NAMALWA (cell line): ENCODE results near the gene FAM227B.
"Not testable (repeated sequence)": the region's sequence is repeated elsewhere in the genome, so short reads cannot be mapped to it uniquely, and the experiment has no call there.

ENCODE experiments used
- DNase-seq: peaks from one replicate; pipeline ENCODE4 v3.0.0-alpha.2; 2015; ENCODE audit warnings: low spot score

The FAM227B gene

GRCh38 chr15:49492830-49493229 lies 127.8 kb downstream of the FAM227B start:
- DNase-seq = no peak

- no peak for DNase-seq
These were observed 128.5 kb downstream of the FAM227B start for GRCh38 chr15:49492151-49492550.

GRCh38 chr15:49490966-49491365 lies 129.7 kb downstream of the FAM227B start:
- DNase-seq = no peak

DNA sequence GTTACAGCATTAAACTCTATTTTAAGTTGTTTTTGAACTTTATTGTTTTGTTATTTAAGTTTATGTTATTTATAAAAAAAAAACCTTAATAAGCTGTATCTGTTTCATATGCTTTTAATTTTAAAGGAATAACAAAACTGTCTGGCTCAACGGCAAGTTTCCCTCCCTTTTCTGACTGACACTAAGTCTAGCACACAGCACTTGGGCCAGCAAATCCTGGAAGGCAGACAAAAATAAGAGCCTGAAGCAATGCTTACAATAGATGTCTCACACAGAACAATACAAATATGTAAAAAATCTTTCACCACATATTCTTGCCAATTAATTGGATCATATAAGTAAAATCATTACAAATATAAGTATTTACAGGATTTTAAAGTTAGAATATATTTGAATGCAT lies 135.2 kb downstream of the FAM227B start:
- DNase-seq = not testable (repeated sequence)

GRCh38 chr15:49478982-49479381 lies 141.6 kb downstream of the FAM227B start:
- DNase-seq = not testable (repeated sequence)

DNA sequence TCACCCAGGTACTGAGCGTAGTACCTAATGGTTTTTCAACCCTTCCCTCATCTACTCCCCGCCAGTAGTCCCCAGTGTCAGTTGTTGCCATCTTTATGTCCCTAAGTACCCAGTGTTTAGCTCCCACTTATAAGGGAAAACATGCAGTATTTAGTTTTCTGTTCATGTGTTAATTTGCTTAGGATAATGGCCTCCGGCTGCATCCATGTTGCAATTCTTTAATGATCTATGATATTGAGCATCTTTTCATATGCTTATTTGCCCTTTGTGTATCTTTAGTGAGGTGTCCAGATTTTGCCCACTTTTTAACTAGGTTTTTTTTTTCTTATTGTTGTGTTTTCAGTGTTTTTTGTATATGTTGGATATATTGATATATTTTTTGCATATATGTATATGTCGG lies 142.6 kb downstream of the FAM227B start:
- DNase-seq = not testable (repeated sequence)

GRCh38 chr15:49473031-49473430 lies 147.6 kb downstream of the FAM227B start:
- DNase-seq = no peak

GRCh38 chr15:49472338-49472737 lies 148.3 kb downstream of the FAM227B start:
- no peak for DNase-seq

DNA sequence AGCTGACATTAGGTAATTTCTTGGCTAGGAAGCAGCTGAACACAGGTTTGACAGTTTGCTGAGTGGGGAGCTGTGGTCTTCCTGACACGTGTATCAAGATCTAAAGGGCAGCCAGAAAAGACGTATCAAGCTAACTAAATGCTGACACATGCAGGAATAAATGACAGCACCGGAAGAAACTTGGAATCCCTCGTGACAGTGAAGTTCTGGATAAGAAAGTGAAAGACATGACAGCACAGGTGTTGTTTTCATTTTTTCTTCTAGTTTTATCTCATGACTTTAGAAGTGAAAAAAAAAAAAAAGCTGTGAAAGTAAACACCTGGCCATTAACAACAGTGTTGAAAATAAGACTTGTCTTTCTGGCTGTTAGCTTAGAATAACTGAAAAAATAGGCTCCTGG lies 148.9 kb downstream of the FAM227B start:
- peak; percentile 44 for DNase-seq

GRCh38 chr15:49471248-49471647 lies 149.4 kb downstream of the FAM227B start:
- DNase-seq = peak; percentile 47

- DNase-seq = no peak
These were observed 152.2 kb downstream of the FAM227B start for GRCh38 chr15:49468481-49468839.

- no peak for DNase-seq
These were observed 152.7 kb downstream of the FAM227B start for GRCh38 chr15:49467746-49468480.

DNA sequence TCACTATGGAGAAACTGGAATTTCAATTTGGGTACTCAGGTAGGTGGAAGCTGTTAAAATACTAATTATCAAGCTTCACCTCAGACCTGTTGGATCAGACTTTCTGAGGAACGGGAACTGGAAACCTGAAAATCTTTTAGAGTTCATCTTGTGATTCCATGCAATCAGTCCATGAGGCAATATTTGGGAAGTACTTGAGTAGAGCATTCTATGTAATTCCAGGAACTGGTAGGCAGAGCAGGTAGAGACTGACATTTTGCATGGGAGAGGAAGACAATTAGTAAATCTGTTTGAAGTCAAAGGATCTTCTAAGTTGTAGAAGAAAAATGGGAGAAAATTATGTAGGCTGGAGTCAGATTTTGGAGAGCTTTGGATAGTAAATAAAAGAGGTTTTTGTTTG lies 154.5 kb downstream of the FAM227B start:
- DNase-seq = no peak

DNA sequence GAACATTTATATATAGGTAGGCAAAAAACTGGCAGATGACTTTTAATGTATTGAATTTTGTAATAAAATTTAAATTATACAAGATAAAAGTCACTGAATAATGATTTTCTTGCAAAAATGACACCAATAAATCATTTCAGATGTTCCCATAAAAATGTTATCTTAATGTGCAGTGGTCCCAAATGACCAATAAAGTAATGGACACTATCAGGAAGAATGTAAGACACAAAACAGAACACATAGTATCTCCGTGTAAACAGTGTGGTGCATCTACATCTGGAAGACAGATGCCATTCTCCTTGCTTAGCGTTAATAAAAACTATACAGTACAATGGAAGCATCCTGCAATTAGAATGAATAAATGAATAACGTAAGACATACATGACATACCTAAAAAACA lies 156.1 kb downstream of the FAM227B start:
- no peak for DNase-seq

GRCh38 chr15:49462232-49462844 lies 158.3 kb downstream of the FAM227B start:
- no peak for DNase-seq

GRCh38 chr15:49460411-49460941 lies 160.1 kb downstream of the FAM227B start:
- no peak for DNase-seq

- no peak for DNase-seq
These were observed 162.5 kb downstream of the FAM227B start for GRCh38 chr15:49458145-49458544.

- DNase-seq = no peak
These were observed 164.5 kb downstream of the FAM227B start for GRCh38 chr15:49456166-49456565.

DNA sequence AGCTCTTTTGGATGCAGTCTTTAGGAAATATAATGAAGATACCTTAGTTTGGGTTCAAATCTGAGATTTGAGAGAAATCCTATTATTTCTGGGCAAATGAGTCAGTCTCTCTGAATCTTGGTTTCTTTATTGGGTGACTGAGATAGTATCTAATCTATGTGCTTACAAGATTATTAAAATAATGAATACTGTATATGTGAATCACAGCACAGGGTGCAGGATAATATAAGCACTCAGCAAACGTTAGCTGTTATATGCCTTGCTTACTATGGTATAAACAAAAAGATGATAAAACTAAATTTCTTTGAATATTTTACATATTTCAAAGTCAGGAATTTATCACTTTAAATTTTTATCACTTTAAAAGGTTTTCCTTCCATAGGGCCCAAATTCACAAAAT lies 168.0 kb downstream of the FAM227B start:
- DNase-seq = no peak

DNA sequence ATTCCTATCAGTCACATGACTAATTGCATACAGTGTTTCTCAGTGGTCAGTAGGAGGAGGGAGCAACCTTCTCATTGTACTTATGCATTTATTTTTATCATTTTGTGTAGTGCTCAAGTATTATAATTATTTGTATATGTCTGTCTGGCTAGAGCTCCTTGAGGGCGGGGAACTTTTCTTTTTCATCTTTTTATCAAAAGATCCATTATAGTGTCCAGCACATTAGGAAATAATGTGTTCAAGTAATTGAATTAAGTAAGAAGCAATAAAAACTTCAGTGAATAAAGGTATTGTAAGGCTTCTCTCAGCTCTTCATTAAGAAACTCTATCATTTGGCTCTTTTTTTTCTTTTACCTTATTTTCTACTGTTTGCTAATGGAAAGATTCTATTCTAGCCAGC lies 178.8 kb downstream of the FAM227B start:
- no peak for DNase-seq

DNA sequence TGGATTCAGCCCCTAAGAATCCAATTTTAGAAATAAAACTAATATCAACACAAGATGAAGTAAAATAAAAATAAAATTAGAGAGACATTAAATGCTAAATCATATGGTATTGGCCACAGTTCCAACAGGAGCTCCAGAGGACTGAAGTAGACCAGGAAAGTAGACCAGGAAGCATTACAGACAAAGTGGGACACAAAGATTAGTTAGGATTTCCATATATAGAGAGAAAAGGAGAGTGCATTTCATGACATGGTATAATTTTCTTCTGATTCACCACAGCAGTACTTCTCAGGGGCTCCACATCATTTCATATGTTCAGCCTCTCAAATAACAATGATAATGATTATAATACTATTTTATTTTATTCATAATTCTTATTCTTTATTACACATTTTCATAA lies 179.3 kb downstream of the FAM227B start:
- DNase-seq = no peak

GRCh38 chr15:49439678-49440395 lies 180.8 kb downstream of the FAM227B start:
- DNase-seq = no peak
